OCI-LY7 (cell line): ENCODE measurements around the gene MIS12. TPM values are rescaled to one million over a fixed set of nuclear protein-coding genes. Genes with fewer than 3 reads are reported as not detected.

ENCODE experiments used
- BruUV-seq: library from RNA; stranded (reverse); fragments of 400-500 nt; replicated peaks from 2 replicates; lab custom pipeline; 2021; lab: Mats Ljungman, UMichigan
- CTCF ChIA-PET: fragments of 300-600 bp; sonication (Branson Sonifier 250); formaldehyde crosslinking; loops from one replicate; lab custom pipeline; 2022; ENCODE audit warnings: antibody characterized with exemption; ENCODE audit not compliant: unreplicated experiment; lab: Charles Lee
- POLR2A ChIA-PET: fragments of 300-600 bp; sonication (Branson Sonifier 250); formaldehyde crosslinking; loops from one replicate; lab custom pipeline; 2022; ENCODE audit warnings: antibody characterized with exemption; lab: Charles Lee
- DNase-seq: peaks from one replicate; pipeline ENCODE4 v3.0.0-alpha.2; 2015; ENCODE audit warnings: low spot score
- H2AFZ ChIP-seq: fragments of 200-600 bp; sonication (generic), shearing (Covaris generic); 2 replicates; pipeline ENCODE4 v1.6.1; 2014; ENCODE audit warnings: mild to moderate bottlenecking, antibody characterized with exemption, low read length, moderate library complexity
- H3K27ac ChIP-seq: fragments of 200-600 bp; sonication (generic); 2 replicates; pipeline ENCODE4 v1.5.1; 2014; ENCODE audit warnings: mixed run types, low read depth, mild to moderate bottlenecking, moderate library complexity, low read length, inconsistent platforms; ENCODE audit not compliant: poor library complexity, severe bottlenecking
- H3K36me3 ChIP-seq: fragments of 200-600 bp; sonication (generic); 2 replicates; pipeline ENCODE4 v1.6.1; 2014; ENCODE audit warnings: mild to moderate bottlenecking, antibody characterized with exemption, low read length, moderate library complexity, mixed read lengths; ENCODE audit not compliant: insufficient read depth
- H3K4me1 ChIP-seq: fragments of 200-600 bp; sonication (generic); 2 replicates; pipeline ENCODE4 v1.5.1; 2014; ENCODE audit warnings: mild to moderate bottlenecking, low read length; ENCODE audit not compliant: insufficient read depth, poor library complexity, severe bottlenecking
- H3K4me2 ChIP-seq: fragments of 200-600 bp; sonication (generic); 2 replicates; pipeline ENCODE4 v1.6.1; 2014; ENCODE audit warnings: mild to moderate bottlenecking, low read length
- H3K4me3 ChIP-seq: fragments of 200-600 bp; sonication (generic); 2 replicates; pipeline ENCODE4 v1.5.1; 2014; ENCODE audit warnings: mild to moderate bottlenecking, low read depth, low read length; ENCODE audit not compliant: poor library complexity, severe bottlenecking
- H3K79me2 ChIP-seq: fragments of 200-600 bp; sonication (generic); 2 replicates; pipeline ENCODE4 v1.6.1; 2016; ENCODE audit warnings: low read depth, mild to moderate bottlenecking, low read length, moderate library complexity, mixed read lengths; ENCODE audit not compliant: insufficient read depth
- H3K9me2 ChIP-seq: fragments of 200-600 bp; sonication (generic); 2 replicates; pipeline ENCODE4 v1.6.1; 2016; ENCODE audit warnings: mild to moderate bottlenecking, low read length, mixed read lengths; ENCODE audit not compliant: insufficient read depth
- H3K9me3 ChIP-seq: fragments of 200-600 bp; sonication (generic); 2 replicates; pipeline ENCODE4 v1.6.1; 2014; ENCODE audit warnings: mild to moderate bottlenecking, mixed run types, low read length, mixed read lengths
- H4K20me1 ChIP-seq: fragments of 200-600 bp; sonication (generic); 2 replicates; pipeline ENCODE4 v1.6.1; 2014; ENCODE audit warnings: mild to moderate bottlenecking, antibody characterized with exemption, low read length, moderate library complexity, mixed read lengths; ENCODE audit not compliant: insufficient read depth
- CTCF ChIP-seq: fragments of 200-600 bp; sonication (generic); conservative IDR thresholded peaks from 2 replicates; pipeline ENCODE4 v1.5.1; 2014; ENCODE audit warnings: mild to moderate bottlenecking, antibody characterized with exemption, low read length, moderate library complexity, mixed read lengths
- EZH2phosphoT487 ChIP-seq: fragments of 200-600 bp; sonication (generic); IDR thresholded peaks from 2 replicates; pipeline ENCODE4 v1.6.1; 2018; ENCODE audit warnings: low read depth, borderline replicate concordance, mild to moderate bottlenecking, mixed run types, antibody characterized with exemption, low read length, moderate library complexity, mixed read lengths
- intact Hi-C: fragments of 100-400 bp; cut with micrococcal nuclease; formaldehyde crosslinking; loops from one replicate; pipeline ENCODE4 v1.10.0; 2022; ENCODE audit not compliant: unreplicated experiment
- total RNA-seq, 2 experiments: library from RNA; depleted of rRNA in 1 of 2; stranded (reverse); fragments of >200 nt in 1 of 2; shearing (Covaris generic) in 1 of 2; gene quantifications; 2 replicates each; pipeline ENCODE4 v1.2.3, GENCODE V29; 2014 to 2022

The MIS12 gene
- total RNA-seq, 2 experiments from 2014 or later: 26.4 to 35.0 TPM

DNA sequence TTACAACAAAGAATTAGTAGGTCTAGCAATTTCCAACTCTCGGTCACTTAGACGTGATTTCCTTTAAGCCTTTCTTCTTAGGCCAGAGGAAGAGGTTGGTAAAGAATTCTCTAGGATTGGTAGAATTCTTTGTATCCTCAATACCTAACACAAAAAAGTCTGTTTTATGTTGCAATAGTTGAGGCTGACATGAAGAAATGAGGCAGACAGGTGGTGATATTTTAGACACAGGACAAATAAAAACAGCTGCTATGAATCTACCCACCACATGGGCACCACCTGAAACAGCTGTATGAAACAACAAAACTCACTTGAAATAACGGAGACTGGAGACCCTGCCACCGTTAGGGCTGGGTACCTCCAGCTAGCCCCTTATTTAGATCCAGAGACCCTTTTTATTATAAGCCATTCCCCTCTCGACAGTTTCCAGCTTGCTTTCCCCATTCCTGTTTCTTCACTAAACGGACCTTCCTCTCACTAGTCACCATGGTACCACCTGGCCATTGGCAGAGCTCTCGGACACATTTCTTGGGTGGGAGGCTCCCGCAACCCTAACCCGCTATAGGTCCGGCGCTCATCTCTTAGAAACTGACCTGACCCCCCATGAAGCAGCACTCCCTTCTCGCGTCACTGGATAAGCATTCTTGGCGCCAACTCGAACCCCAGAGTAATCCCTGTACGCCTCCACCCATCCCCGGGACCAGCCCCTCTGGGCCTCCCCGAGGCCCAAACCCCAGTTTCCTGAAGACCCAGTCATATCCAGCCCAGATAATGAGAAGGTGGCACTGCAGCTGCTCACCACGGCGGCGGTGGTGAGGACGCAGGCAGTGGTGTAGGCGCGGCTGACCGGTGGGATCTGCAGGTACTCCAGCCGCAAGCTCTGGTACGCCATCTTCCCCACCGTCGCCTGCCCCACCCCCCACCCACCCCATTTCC is 828 bp upstream of the MIS12 start, which contains the start of gene DERL2:
Gene DERL2 (minus strand): TSS at position 909 of the 936 bp plus-strand sequence. CDS start 17 bp downstream, at position 892.
- no peaks in the 10 kb centered on the region for H3K9me3 ChIP-seq
- ChIA-PET POLR2A (interaction anchor here (0.5 to 1.3 kb wide), 5 partner anchors 12 to 17 kb away, joined by 3 to 7 read pairs (median 4); partner anchors contain the start of gene DHX33), CTCF (interaction anchor here (1.0 to 1.3 kb wide), 2 partner anchors 19 to 46 kb away, joined by 3 to 4 read pairs; partner anchors contain the start of gene C1QBP)
- peaks cover 28% of the 10 kb centered on the region for H3K4me1 ChIP-seq
- DNase-seq: peak; percentile 41
- intact Hi-C loops: loop anchor here (1.0 to 5.0 kb wide), 3 partner anchors 16 to 97 kb away; partner anchors contain the start of genes NLRP1 and NUP88
- H3K4me2 ChIP-seq: peak within 1 kb of the TSS; percentile 73
- peak within 1 kb of the TSS; percentile 57; the same call in 1 of the 2 replicates for H2AFZ ChIP-seq
- peaks cover 14% of the 10 kb centered on the region for H4K20me1 ChIP-seq
- peaks cover 72% of the 10 kb centered on the region for H3K36me3 ChIP-seq
- H3K9me2 ChIP-seq: no peaks in the 10 kb centered on the region
- BruUV-seq: TSS peak; percentile 59
- H3K4me3 ChIP-seq: peak within 1 kb of the TSS; percentile 85
- TF ChIP-seq EZH2phosphoT487 (no peak), CTCF (no peak)
- H3K27ac ChIP-seq: peak within 1 kb of the TSS; percentile 89
- peaks cover 71% of the 10 kb centered on the region for H3K79me2 ChIP-seq

DNA sequence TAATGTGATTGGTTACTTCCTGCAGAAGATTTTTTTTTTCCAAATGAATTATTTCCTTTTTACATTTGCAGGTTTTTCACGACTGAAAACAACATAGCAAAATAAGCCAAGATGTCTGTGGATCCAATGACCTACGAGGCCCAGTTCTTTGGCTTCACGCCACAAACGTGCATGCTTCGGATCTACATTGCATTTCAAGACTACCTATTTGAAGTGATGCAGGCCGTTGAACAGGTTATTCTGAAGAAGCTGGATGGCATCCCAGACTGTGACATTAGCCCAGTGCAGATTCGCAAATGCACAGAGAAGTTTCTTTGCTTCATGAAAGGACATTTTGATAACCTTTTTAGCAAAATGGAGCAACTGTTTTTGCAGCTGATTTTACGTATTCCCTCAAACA is 2.4 kb downstream of the MIS12 start:
- Histone ChIP-seq H3K4me3 (no peak overlapping the region), H3K4me1 (peaks cover 24% of the 10 kb centered on the region), H2AFZ (no peak overlapping the region), H3K27ac (no peak overlapping the region), H3K9me3 (0 out of 2 replicates have a peak, but pooled peaks cover 6% of the 10 kb centered on the region), H4K20me1 (peaks cover 14% of the 10 kb centered on the region), H3K9me2 (no peaks in the 10 kb centered on the region), H3K36me3 (peaks cover 58% of the 10 kb centered on the region), H3K4me2 (no peak overlapping the region), H3K79me2 (peaks cover 55% of the 10 kb centered on the region)
- ChIA-PET CTCF (no interaction called here), POLR2A (no interaction called here)
- BruUV-seq: no TSS peak
- no peak for DNase-seq
- intact Hi-C loops: loop anchor here (5.0 kb wide), 1 partner anchor 94 kb away; the partner anchor contains the start of gene NLRP1
- TF ChIP-seq EZH2phosphoT487 (no peak), CTCF (no peak)
